ENCODE data around the gene MAGED2. TPM values are rescaled to one million over a fixed set of nuclear protein-coding genes. Genes with fewer than 3 reads are reported as not detected.

Gene MAGED2
- total RNA-seq, 1 donor from 2014 or later, result 259 TPM

- H3K4me1 Mint-ChIP-seq, result peaks cover 21% of the 10 kb centered on the region
- DNase-seq (ENCODE audit: low read depth, low spot score), result no peak
- H3K4me3 Mint-ChIP-seq, result peak overlapping the region; percentile 78
- peaks cover 33% of the 10 kb centered on the region for H3K36me3 Mint-ChIP-seq (ENCODE audit: low read depth)
- no peak overlapping the region for H3K27ac Mint-ChIP-seq (ENCODE audit: unreplicated experiment)
- H3K27me3 Mint-ChIP-seq (ENCODE audit: low read depth), result peaks cover 6% of the 10 kb centered on the region
- H3K9me3 Mint-ChIP-seq, result peaks cover 3% of the 10 kb centered on the region
- no peak for TF ChIP-seq CTCF (conservative IDR thresholded peaks at IDR 0.05)
Measured at GRCh38 chrX:54811301-54811885, 3.8 kb downstream of the MAGED2 start.

GRCh38 chrX:54812306-54812705 is 4.8 kb downstream of the MAGED2 start:
- no peak for TF ChIP-seq CTCF (conservative IDR thresholded peaks at IDR 0.05)
- Mint-ChIP-seq H3K4me3 (peak overlapping the region; percentile 48), H3K4me1 (peaks cover 17% of the 10 kb centered on the region), H3K27ac (ENCODE audit: unreplicated experiment) (no peak overlapping the region), H3K9me3 (peaks cover 3% of the 10 kb centered on the region), H3K36me3 (ENCODE audit: low read depth) (peaks cover 38% of the 10 kb centered on the region), H3K27me3 (ENCODE audit: low read depth) (peaks cover 6% of the 10 kb centered on the region)
- no peak for DNase-seq (ENCODE audit: low read depth, low spot score)

- peak overlapping the region; percentile 60 for H3K27ac Mint-ChIP-seq (ENCODE audit: unreplicated experiment)
- H3K9me3 Mint-ChIP-seq, result peaks cover 3% of the 10 kb centered on the region
- peaks cover 24% of the 10 kb centered on the region for H3K36me3 Mint-ChIP-seq (ENCODE audit: low read depth)
Measured at GRCh38 chrX:54817220-54817820, 9.8 kb downstream of the MAGED2 start.

GRCh38 chrX:54818221-54818620 is 10.7 kb downstream of the MAGED2 start:
- DNase-seq (ENCODE audit: low read depth, low spot score), result no peak
- peaks cover 20% of the 10 kb centered on the region for H3K36me3 Mint-ChIP-seq (ENCODE audit: low read depth)
- TF ChIP-seq CTCF (conservative IDR thresholded peaks at IDR 0.05), result no peak
- H3K4me1 Mint-ChIP-seq, result peaks cover 5% of the 10 kb centered on the region
- peak overlapping the region; percentile 27 for H3K27ac Mint-ChIP-seq (ENCODE audit: unreplicated experiment)
- no peaks in the 10 kb centered on the region for H3K27me3 Mint-ChIP-seq (ENCODE audit: low read depth)
- H3K4me3 Mint-ChIP-seq, result no peak overlapping the region
- peaks cover 3% of the 10 kb centered on the region for H3K9me3 Mint-ChIP-seq

More at GRCh38 chrX:54817220-54817820, 9.8 kb downstream of the MAGED2 start:
- Mint-ChIP-seq H3K27me3 (ENCODE audit: low read depth) (no peaks in the 10 kb centered on the region), H3K4me3 (peak overlapping the region; percentile 27), H3K4me1 (peaks cover 1% of the 10 kb centered on the region)
- TF ChIP-seq CTCF (conservative IDR thresholded peaks at IDR 0.05), result no peak
- DNase-seq (ENCODE audit: low read depth, low spot score), result no peak

- peaks cover 13% of the 10 kb centered on the region for H3K4me1 Mint-ChIP-seq
- no peak for TF ChIP-seq CTCF (conservative IDR thresholded peaks at IDR 0.05)
- no peak overlapping the region for H3K4me3 Mint-ChIP-seq
- peaks cover 18% of the 10 kb centered on the region for H3K36me3 Mint-ChIP-seq (ENCODE audit: low read depth)
- peaks cover 3% of the 10 kb centered on the region for H3K9me3 Mint-ChIP-seq
- no peak overlapping the region for H3K27ac Mint-ChIP-seq (ENCODE audit: unreplicated experiment)
- no peaks in the 10 kb centered on the region for H3K27me3 Mint-ChIP-seq (ENCODE audit: low read depth)
- DNase-seq (ENCODE audit: low read depth, low spot score), result no peak
Measured at GRCh38 chrX:54819201-54819600, 11.7 kb downstream of the MAGED2 start.

Measured in neural crest cell (in vitro differentiated cells).